ENCODE measurements around the gene ANTKMT. TPM values are rescaled to one million over a fixed set of nuclear protein-coding genes. Genes with fewer than 3 reads are reported as not detected.

Gene ANTKMT
- total and polyA plus RNA-seq, 2 of the 4 experiments (the other 2 are of a cell fraction): 7.3 to 16.2 TPM

DNA sequence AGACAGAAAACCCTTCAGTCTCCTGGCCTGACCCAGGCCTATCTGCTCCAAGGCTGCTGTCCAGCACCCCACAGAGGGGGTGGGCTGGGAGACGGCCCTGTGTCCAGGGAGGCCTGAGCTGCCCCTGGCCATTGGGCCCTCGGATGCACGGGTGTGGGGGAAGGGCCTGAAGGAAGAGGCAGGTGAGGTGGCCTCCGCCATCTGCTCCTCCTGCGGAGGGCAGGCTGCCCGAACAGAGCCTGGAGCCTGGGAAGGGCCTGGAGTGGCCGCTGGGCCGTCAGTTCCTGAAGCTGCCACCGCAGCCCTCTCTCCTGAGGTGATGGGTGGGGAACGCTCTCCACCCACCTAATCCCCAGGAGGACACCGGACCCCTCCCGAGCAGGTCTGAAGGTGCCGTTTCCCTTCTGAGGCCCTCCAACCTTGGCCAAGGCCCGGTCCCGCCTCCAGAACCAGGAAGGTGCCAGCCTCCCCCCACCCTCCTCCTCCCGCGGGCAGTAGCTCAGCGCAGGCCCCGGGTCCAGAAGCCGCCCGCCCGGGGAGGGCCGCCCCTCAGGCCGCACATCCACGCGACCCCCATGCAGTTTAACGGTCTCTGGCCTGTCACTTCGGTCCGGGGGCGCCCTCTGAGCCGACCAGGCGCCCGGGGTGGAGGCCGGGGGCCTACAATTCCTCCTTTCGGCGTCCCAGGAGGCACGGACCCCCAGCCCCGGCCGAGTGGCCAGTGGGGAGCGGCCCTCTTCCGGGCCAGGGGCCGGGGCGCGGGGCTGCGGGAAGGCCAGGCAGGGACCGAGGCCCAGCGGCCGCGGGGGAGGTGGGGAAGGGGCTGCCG lies 16.2 kb upstream of the ANTKMT start:
- Histone ChIP-seq H3K27me3 (ENCODE audit: control insufficient read depth, insufficient read depth, low read length) (peaks cover 71% of the 10 kb centered on the region), H2BK20ac (ENCODE audit: low read depth, low read length) (no peak overlapping the region), H3K9ac (ENCODE audit: low read depth, low read length) (no peak overlapping the region), H3K9me1 (ENCODE audit: insufficient read depth, low read length) (no peaks in the 10 kb centered on the region), H4K5ac (ENCODE audit: low read depth, low read length) (no peak overlapping the region), H3K36me3 (ENCODE audit: control insufficient read depth, insufficient read depth, low read length) (no peaks in the 10 kb centered on the region), H3K23ac (ENCODE audit: low read depth, low read length) (no peak overlapping the region), H2AK5ac (ENCODE audit: low read depth, low read length) (no peak overlapping the region), H2BK120ac (ENCODE audit: low read depth, low read length) (no peak overlapping the region), H3K56ac (ENCODE audit: extremely low read depth, insufficient read depth, low read length) (no peak overlapping the region), H3K18ac (ENCODE audit: low read depth, low read length) (no peak overlapping the region), H3K4me3 (ENCODE audit: insufficient read depth, low read depth, low read length) (no peak overlapping the region), H2BK15ac (ENCODE audit: low read depth, low read length) (no peak overlapping the region), H3K79me1 (ENCODE audit: low read depth in 1 of 2, low read length in 2 of 2) (no peaks in the 10 kb centered on the region), H3K4ac (ENCODE audit: low read depth, low read length) (no peak overlapping the region), H2AFZ (replicated peaks; ENCODE audit: low read length, poor library complexity) (no peak overlapping the region), H2BK5ac (ENCODE audit: low read depth, low read length, poor library complexity, severe bottlenecking) (no peak overlapping the region), H4K91ac (ENCODE audit: insufficient read depth, low read depth, low read length) (no peak overlapping the region), H4K8ac (ENCODE audit: low read depth in 2 of 2, low read length in 2 of 2) (no peak overlapping the region), H3K27ac (ENCODE audit: insufficient read depth, low read length) (no peak overlapping the region), H3K4me1 (ENCODE audit: control insufficient read depth, insufficient read depth, low read length) (peaks cover 1% of the 10 kb centered on the region; the same call in 1 of the 2 replicates), H4K20me1 (ENCODE audit: insufficient read depth, low read length) (peaks cover 18% of the 10 kb centered on the region), H3K4me2 (ENCODE audit: low read depth, low read length) (no peak overlapping the region), H2AK9ac (replicated peaks; ENCODE audit: low read depth, low read length, poor library complexity) (peak overlapping the region; percentile 24), H3K9me3 (ENCODE audit: control insufficient read depth, insufficient read depth, low read length) (no peaks in the 10 kb centered on the region), H3K14ac (replicated peaks; ENCODE audit: low read depth, low read length) (no peak overlapping the region)
- ATAC-seq (ENCODE audit: low read depth): no peak
- intact Hi-C loops (cut with micrococcal nuclease): no loop called here
- no peak for TF ChIP-seq RCOR1 (IDR thresholded peaks at IDR 0.05; ENCODE audit: insufficient replicate concordance, low read length)
- no peak for TF ChIP-seq RFX5 (IDR thresholded peaks at IDR 0.05; ENCODE audit: low read depth, low read length)
- no peak for TF ChIP-seq MAZ (IDR thresholded peaks at IDR 0.05; ENCODE audit: borderline replicate concordance, low read depth, low read length)
- TF ChIP-seq NFE2L2 (IDR thresholded peaks at IDR 0.05; ENCODE audit: low read depth, low read length): no peak
- no peak for TF ChIP-seq RAD21 (IDR thresholded peaks at IDR 0.05; ENCODE audit: low read length)
- TF ChIP-seq SMC3 (IDR thresholded peaks at IDR 0.05; ENCODE audit: low read depth, low read length): no peak
- TF ChIP-seq, protein P1, sequence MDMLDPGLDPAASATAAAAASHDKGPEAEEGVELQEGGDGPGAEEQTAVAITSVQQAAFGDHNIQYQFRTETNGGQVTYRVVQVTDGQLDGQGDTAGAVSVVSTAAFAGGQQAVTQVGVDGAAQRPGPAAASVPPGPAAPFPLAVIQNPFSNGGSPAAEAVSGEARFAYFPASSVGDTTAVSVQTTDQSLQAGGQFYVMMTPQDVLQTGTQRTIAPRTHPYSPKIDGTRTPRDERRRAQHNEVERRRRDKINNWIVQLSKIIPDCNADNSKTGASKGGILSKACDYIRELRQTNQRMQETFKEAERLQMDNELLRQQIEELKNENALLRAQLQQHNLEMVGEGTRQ (IDR thresholded peaks at IDR 0.05; ENCODE audit: low read depth, low read length): no peak
- TF ChIP-seq MXI1 (IDR thresholded peaks at IDR 0.05; ENCODE audit: borderline replicate concordance, low read depth, low read length): no peak
- no peak for TF ChIP-seq MAFK (IDR thresholded peaks at IDR 0.05; ENCODE audit: low read depth, low read length)
- no peak for TF ChIP-seq FOS (IDR thresholded peaks at IDR 0.05; ENCODE audit: low read depth, low read length)
- no peak for TF ChIP-seq ELK1 (IDR thresholded peaks at IDR 0.05; ENCODE audit: borderline replicate concordance, low read depth, low read length)
- DNase-seq: no peak
- CTCF ChIA-PET: no interaction called here
- in situ Hi-C loops (cut with MboI; ENCODE audit: low sequenced_read_pairs): loop anchor here (25.0 kb wide), 1 partner anchor 358 kb away; the partner anchor contains the start of gene SSTR5
- 6% methylated on average over 18 of the region's 50 CpGs; no CpG with 5 or more reads in 1 of the 2 experiments for WGBS, 2 experiments (ENCODE audit: extremely low coverage in 2 of 2, insufficient read length in 1 of 2)
- no TSS peak for BruUV-seq (replicated peaks)
- POLR2A ChIA-PET (ENCODE audit: unreplicated experiment): no interaction called here
- dilution Hi-C loops (cut with HindIII; ENCODE audit: low sequenced_read_pairs, unreplicated experiment): no loop called here

Data from IMR-90 (cell line).